HG03342 (cell line): ENCODE results near the gene AADAC.
"Not testable (repeated sequence)": the region's sequence is repeated elsewhere in the genome, so short reads cannot be mapped to it uniquely, and the experiment has no call there.

Source experiments
- ATAC-seq: cut with Tn5 transposase; IDR thresholded peaks from one replicate; pipeline ENCODE4 v1.9.1; 2021; ENCODE audit warnings: mild to moderate bottlenecking, moderate library complexity; ENCODE audit not compliant: unreplicated experiment

The AADAC gene

GRCh38 chr3:151796105-151796680 is 17.7 kb upstream of the AADAC start:
- no peak for ATAC-seq

DNA sequence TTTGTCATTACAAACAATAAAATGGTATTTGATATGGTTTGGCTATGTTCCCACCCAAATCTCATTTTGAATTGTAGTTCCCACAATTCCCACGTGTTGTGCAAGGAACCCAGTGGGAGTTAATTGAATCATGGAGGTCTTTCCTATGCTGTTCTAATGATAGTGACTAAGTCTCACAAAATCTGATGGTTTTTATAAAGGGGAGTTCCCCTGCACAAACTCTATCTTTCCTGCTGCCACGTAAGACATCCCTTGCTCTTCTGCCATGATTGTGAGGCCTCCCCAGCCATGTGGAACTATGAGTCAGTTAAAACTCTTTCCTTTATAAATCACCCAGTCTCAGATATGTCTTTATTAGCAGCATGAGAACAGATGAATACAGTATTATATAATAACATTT is 15.4 kb upstream of the AADAC start:
- ATAC-seq, result no peak

- ATAC-seq, result no peak
Measured at GRCh38 chr3:151800431-151800830, 13.5 kb upstream of the AADAC start.

DNA sequence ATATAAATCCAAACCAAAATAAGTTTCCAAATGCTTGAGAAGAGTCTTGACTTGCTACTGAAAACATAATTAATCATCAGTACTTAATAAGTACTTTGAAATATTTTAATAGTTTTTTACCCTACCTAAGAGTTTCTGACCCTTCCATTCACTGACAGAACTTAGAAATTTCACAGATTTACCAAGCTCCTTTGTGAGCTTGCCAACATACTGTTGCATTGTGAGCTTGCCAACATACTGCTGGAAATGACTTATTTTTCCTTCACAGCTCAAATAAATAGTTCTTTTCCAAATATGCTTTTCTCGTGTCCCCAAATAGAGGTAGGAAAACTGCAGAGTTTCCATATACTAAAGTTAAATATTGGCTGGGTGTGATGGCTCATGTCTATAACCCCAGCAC is 9.6 kb upstream of the AADAC start:
- no peak for ATAC-seq

DNA sequence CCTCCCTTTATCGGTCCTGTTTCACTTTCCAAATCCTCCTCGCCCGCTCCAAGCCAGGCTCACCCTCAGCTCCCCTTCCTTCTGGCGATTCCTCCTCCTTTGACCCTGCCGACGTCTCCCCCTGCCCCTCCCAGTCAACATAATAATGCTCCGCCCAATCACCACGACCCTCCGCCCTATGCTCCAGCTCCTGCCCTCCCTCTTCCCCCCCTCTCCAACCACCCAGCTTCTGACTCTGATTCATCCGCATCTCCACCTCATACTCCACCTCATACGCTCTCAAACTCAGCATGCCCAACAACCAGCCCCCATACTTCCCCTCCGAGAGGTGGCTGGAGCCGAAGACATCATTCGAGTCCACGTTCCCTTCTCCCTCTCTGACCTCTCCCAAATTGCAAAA is 7.1 kb upstream of the AADAC start:
- no peak for ATAC-seq

GRCh38 chr3:151808926-151809325 is 5.0 kb upstream of the AADAC start:
- ATAC-seq, result not testable (repeated sequence)

DNA sequence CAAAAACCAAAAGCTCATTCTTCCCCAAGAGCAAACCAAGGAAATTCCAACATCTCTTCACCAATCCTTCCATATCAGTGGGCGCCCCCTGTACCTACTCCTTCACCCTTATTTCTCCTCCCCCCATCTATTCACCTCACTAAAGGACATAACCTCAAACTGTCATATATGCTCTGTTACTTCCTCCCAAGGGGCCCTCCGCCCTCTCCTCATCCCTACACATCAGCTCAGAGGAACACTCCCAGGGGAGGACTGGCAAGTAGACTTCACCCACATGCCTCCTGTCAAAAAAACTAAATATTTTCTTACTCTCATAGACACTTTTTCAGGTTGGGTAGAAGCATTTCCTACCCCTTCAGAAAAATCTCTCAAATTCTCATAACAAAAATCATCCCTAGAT is 2.4 kb upstream of the AADAC start:
- ATAC-seq, result no peak

GRCh38 chr3:151814588-151814987 is 672 bp downstream of the AADAC start:
- no peak for ATAC-seq

- no peak for ATAC-seq
Measured at GRCh38 chr3:151816091-151816604, 2.2 kb downstream of the AADAC start.

GRCh38 chr3:151817473-151817872 is 3.6 kb downstream of the AADAC start:
- ATAC-seq, result no peak

- ATAC-seq, result no peak
Measured at GRCh38 chr3:151818361-151818760, 4.4 kb downstream of the AADAC start.

GRCh38 chr3:151819910-151820309 is 6.0 kb downstream of the AADAC start:
- no peak for ATAC-seq

- no peak for ATAC-seq
Measured at GRCh38 chr3:151827816-151828215, 13.9 kb downstream of the AADAC start.

DNA sequence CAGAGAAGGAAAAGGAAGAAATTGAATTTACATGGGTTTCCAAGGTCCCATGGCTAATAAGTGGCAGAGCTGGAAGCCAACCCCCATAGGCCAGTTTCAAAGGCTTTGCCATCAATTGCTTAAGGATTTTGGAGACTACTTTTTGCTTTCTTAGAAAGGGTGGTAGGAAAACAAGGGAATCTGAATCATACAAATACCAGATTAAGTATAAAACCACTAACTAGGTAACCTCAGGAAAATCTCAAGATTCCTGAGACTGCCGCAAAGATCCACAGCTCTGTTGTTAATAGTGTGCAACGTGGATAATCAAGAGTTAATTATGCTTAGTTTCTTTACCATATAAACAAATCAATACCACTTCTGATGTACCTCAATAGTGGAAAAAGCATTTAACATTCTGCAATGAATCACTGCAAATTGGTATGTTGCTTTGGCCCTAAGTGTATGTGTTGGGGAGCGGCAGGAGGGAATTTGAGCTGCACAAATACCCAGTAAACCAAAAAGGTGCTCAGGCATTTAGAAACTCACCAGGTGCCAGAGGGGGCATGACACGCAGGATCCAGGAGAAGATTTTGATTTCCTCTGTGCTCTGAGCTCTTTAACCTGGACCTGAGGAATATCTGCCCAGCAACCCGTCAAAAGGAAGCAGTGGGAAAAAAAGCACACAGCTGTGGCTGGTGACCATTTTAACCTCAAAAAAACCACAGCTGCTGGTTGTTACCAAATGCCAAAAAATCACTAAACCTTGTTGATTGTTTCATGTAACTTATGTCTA is 22.0 kb downstream of the AADAC start:
- ATAC-seq, result no peak

DNA sequence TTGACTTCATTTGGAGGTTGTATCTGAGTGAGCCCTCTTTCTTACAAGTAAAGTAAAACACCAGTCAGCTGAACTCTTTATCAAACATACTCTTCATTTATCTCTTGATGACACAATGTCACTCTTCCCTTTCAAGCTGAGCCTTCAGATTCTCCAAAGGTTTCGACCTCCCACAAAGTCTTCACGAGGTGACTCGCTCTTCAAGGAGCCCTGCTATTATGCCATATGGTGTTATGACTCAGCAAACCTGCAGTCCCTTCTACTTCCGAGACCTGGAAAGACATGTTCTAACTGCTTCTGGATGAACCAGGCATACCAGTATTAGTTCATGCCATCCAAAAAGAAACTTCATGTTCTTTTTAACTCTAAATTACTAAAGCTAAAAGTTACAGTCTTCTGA is 23.1 kb downstream of the AADAC start:
- ATAC-seq, result no peak

DNA sequence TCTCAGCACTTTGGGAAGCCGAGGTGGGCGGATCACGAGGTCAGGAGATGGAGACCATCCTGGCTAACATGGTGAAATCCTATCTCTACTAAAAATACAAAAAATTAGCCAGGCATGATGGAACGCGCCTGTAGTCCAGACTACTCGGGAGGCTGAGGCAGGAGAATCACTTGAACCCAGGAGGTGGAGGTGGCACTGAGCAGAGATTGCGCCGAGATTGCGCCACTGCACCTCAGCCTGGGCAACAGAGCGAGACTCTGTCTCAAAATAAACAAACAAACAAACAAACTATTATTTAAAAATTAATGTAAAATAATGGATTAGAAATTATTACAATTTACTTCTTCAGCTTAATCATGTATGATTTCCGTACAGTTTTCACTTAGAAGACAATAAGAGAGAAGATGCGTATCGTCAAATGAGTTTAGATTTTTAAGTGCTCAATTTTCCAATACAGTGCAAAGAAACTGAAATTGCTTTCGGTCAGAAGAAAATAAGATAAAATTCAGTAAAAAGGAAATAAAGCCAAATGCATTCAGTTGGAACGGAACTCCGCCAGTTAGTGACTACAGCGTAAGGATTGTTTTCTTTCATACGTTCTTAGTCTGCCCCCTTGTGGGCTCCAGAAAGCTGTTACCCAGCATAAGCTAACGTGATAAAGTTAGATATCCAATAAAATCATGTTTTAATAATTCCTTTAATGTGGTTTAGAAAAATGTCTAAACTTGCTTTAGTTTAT is 24.8 kb downstream of the AADAC start:
- peak; percentile 90 for ATAC-seq

- no peak for ATAC-seq
Measured at GRCh38 chr3:151839313-151839631, 25.4 kb downstream of the AADAC start.

DNA sequence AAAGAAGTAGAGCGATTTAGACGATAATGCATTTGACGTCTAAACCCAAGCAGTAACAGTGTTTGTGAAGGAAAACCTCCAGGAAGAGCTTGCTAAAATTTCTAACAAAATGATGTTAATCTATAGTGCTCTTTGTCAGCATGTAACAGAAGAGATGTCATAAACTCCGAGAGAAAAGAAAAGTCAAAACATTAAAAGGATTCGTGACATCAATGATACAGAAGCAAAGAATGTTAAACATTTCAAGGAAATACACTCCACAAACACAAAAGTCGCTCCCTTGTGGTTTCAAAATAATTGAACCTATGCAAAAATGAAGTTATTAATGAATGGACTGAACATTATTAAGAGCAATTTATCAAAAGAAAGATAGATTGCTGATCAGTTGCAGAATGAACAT is 27.9 kb downstream of the AADAC start:
- no peak for ATAC-seq

GRCh38 chr3:151843275-151843674 is 29.4 kb downstream of the AADAC start:
- no peak for ATAC-seq

GRCh38 chr3:151845306-151845905 is 31.5 kb downstream of the AADAC start:
- no peak for ATAC-seq

- ATAC-seq, result not testable (repeated sequence)
Measured at GRCh38 chr3:151850065-151850464, 36.1 kb downstream of the AADAC start.
